PC-3 (cell line): ENCODE data around the gene SCIN. TPM values are rescaled to one million over a fixed set of nuclear protein-coding genes. Genes with fewer than 3 reads are reported as not detected.
A peak's percentile ranks its signal among the peaks of the same experiment; 100 is the strongest.
"Not testable (repeated sequence)": the region's sequence is repeated elsewhere in the genome, so short reads cannot be mapped to it uniquely, and the experiment has no call there.

ENCODE experiments used
- ATAC-seq: fragments of 200-7000 bp; cut with Tn5 transposase; 2 replicates; pipeline ENCODE4 v1.9.1; 2020; ENCODE audit warnings: mild to moderate bottlenecking, moderate library complexity
- Bru-seq: library from RNA; stranded (reverse); fragments of 400-500 nt; gene quantifications from one replicate; lab custom pipeline; 2021; lab: Mats Ljungman, UMichigan
- BruChase-seq, 2 experiments: library from RNA; stranded (reverse); fragments of 400-500 nt; gene quantifications; one replicate each; lab custom pipeline; 2021; lab: Mats Ljungman, UMichigan
- BruUV-seq: library from RNA; stranded (reverse); fragments of 400-500 nt; replicated peaks from 2 replicates; lab custom pipeline; 2021; lab: Mats Ljungman, UMichigan
- CTCF ChIA-PET: fragments of 300-600 bp; sonication (Branson Sonifier 250); formaldehyde crosslinking; loops from one replicate; lab custom pipeline; 2022; ENCODE audit warnings: antibody characterized with exemption; lab: Charles Lee
- POLR2A ChIA-PET: fragments of 300-600 bp; sonication (Branson Sonifier 250); formaldehyde crosslinking; loops from one replicate; lab custom pipeline; 2022; ENCODE audit warnings: antibody characterized with exemption; ENCODE audit not compliant: unreplicated experiment; lab: Charles Lee
- DNase-seq: peaks from one replicate; pipeline ENCODE4 v3.0.0-alpha.2; 2015
- H2AFZ ChIP-seq: fragments of 300-600 bp; sonication (generic); 2 replicates; pipeline ENCODE4 v1.6.0; 2016; ENCODE audit warnings: antibody characterized with exemption, low read length
- H3F3A ChIP-seq: fragments of 300-600 bp; sonication (generic); one replicate; pipeline ENCODE4 v1.6.0; 2017; ENCODE audit warnings: antibody characterized with exemption, low read length, control low read depth, mild to moderate bottlenecking; ENCODE audit not compliant: unreplicated experiment
- H3K27ac ChIP-seq: fragments of 300-600 bp; sonication (generic); 2 replicates; pipeline ENCODE4 v1.5.1; 2016; ENCODE audit warnings: mild to moderate bottlenecking, low read length
- H3K27me3 ChIP-seq: fragments of 300-600 bp; sonication (generic); 2 replicates; pipeline ENCODE4 v1.6.1; 2016; ENCODE audit warnings: low read length, mixed read lengths
- H3K36me3 ChIP-seq: fragments of 300-600 bp; sonication (generic); 2 replicates; pipeline ENCODE4 v1.6.1; 2016; ENCODE audit warnings: low read depth, mixed run types, low read length, mixed read lengths
- H3K4me1 ChIP-seq: fragments of 300-600 bp; sonication (generic); 2 replicates; pipeline ENCODE4 v1.5.1; 2016; ENCODE audit warnings: low read length; ENCODE audit not compliant: insufficient read depth
- H3K4me2 ChIP-seq: fragments of 300-600 bp; sonication (generic); 2 replicates; pipeline ENCODE4 v1.6.0; 2016; ENCODE audit warnings: low read length
- H3K4me3 ChIP-seq: fragments of 300-600 bp; sonication (generic); 2 replicates; pipeline ENCODE4 v1.5.1; 2016; ENCODE audit warnings: mild to moderate bottlenecking, low read length, mixed read lengths
- H3K79me2 ChIP-seq: fragments of 300-600 bp; sonication (generic); 2 replicates; pipeline ENCODE4 v1.6.1; 2017; ENCODE audit warnings: low read length, mixed read lengths
- H3K9ac ChIP-seq: fragments of 300-600 bp; sonication (generic); 2 replicates; pipeline ENCODE4 v1.6.0; 2016; ENCODE audit warnings: mild to moderate bottlenecking, low read length
- H3K9me2 ChIP-seq: fragments of 300-600 bp; sonication (generic); replicated peaks from 2 replicates; pipeline ENCODE4 v1.6.1; 2016; ENCODE audit warnings: mixed run types, low read length, mixed read lengths
- H3K9me3 ChIP-seq: fragments of 300-600 bp; sonication (generic); 2 replicates; pipeline ENCODE4 v1.6.1; 2016; ENCODE audit warnings: low read length, mixed read lengths
- H4K20me1 ChIP-seq: fragments of 300-600 bp; sonication (generic); 2 replicates; pipeline ENCODE4 v1.6.1; 2016; ENCODE audit warnings: low read length, mixed read lengths
- EZH2 ChIP-seq: fragments of 300-600 bp; sonication (generic); IDR thresholded peaks from one replicate; pipeline ENCODE4 v1.6.1; 2017; ENCODE audit warnings: antibody characterized with exemption, mild to moderate bottlenecking, low read length; ENCODE audit not compliant: unreplicated experiment
- EZH2phosphoT487 ChIP-seq: fragments of 300-600 bp; sonication (generic); IDR thresholded peaks from 2 replicates; pipeline ENCODE4 v1.6.1; 2018; ENCODE audit warnings: mild to moderate bottlenecking, antibody characterized with exemption, low read length, borderline replicate concordance
- intact Hi-C: fragments of 100-400 bp; cut with micrococcal nuclease; formaldehyde crosslinking; loops from 2 replicates; pipeline ENCODE4 v1.9.0; 2023
- long read RNA-seq: library from polyadenylated mRNA; unstranded; transcript quantifications from one replicate; pipeline ENCODE4 v2.0.0, GENCODE V29; 2021; ENCODE audit not compliant: unreplicated experiment
- total RNA-seq: library from RNA; depleted of rRNA; stranded (reverse); fragments of >200 nt; gene quantifications from 2 replicates; pipeline ENCODE4 v1.2.3, GENCODE V29; 2014; rRNA removed
- TF ChIP-seq, protein P1 (sequence below): fragments of 300-600 bp; sonication (generic); conservative IDR thresholded peaks from 2 replicates; pipeline ENCODE4 v1.5.1; 2017; ENCODE audit warnings: antibody characterized with exemption, low read depth, mild to moderate bottlenecking, low read length

Gene SCIN
- 0.91 and 1.6 TPM in 2 replicates for total RNA-seq
- Bru-seq, nascent RNA: percentile 44 among the genes with signal in this experiment
- BruChase-seq, experiment 1, labeled RNA remaining after a 6-hour chase: percentile 35 among the genes with signal in this experiment
- percentile 45 among the genes with signal in this experiment for BruChase-seq, experiment 2, labeled RNA remaining after a 2-hour chase
- long read RNA-seq, full-length matches to known transcripts: 34 of 46 reads
- long read RNA-seq, partial matches to known transcripts: 3 of 46 reads
- long read RNA-seq, other reads (novel, unspliced or antisense): 9 of 46 reads

DNA sequence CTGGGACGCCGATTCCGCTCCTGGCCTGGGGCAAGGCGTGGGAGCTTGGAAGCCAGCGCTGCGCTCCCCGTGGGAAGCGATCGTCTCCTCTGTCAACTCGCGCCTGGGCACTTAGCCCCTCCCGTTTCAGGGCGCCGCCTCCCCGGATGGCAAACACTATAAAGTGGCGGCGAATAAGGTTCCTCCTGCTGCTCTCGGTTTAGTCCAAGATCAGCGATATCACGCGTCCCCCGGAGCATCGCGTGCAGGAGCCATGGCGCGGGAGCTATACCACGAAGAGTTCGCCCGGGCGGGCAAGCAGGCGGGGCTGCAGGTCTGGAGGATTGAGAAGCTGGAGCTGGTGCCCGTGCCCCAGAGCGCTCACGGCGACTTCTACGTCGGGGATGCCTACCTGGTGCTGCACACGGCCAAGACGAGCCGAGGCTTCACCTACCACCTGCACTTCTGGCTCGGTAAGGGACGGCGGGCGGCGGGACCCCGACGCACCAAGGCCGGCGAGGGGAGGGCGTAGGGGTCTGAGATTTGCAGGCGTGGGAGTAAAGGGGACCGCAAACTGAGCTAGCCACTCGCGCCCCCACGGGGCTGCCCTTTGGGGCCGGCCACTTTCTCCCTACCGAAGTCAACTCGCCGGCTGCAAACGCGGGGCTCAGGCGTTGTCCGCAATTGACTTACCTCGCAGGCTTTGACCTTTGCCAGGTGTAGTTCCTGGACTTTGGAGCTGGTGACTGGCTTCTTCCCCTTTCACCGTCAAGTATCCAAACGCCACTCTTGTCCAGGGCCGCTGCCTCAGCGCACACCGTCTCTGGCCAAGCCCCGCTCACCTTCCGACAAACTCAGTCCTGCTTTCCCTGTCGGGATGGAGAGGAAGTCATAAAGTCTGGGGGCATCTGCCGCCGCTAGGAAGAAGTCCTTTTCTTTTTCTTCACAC lies at the start of gene SCIN:
Gene SCIN, plus strand, starts transcription at position 187 of the 928 bp plus-strand sequence. Its CDS starts 67 bp downstream, at position 254.
- Histone ChIP-seq H3K36me3 (no peaks in the 10 kb centered on the region), H3K27ac (peak within 1 kb of the TSS; percentile 44), H3K9ac (peak within 1 kb of the TSS; percentile 32), H3K9me2 (no peaks in the 10 kb centered on the region), H3K4me1 (peaks cover 37% of the 10 kb centered on the region), H2AFZ (peak within 1 kb of the TSS; percentile 94), H3K79me2 (no peaks in the 10 kb centered on the region), H3K4me3 (peak within 1 kb of the TSS; percentile 71), H3K27me3 (no peaks in the 10 kb centered on the region), H3K9me3 (no peaks in the 10 kb centered on the region), H3K4me2 (peak within 1 kb of the TSS; percentile 88), H3F3A (no peaks in the 10 kb centered on the region), H4K20me1 (no peaks in the 10 kb centered on the region)
- ATAC-seq (peak; percentile 65), DNase-seq (peak; percentile 47)
- TF ChIP-seq, protein P1, sequence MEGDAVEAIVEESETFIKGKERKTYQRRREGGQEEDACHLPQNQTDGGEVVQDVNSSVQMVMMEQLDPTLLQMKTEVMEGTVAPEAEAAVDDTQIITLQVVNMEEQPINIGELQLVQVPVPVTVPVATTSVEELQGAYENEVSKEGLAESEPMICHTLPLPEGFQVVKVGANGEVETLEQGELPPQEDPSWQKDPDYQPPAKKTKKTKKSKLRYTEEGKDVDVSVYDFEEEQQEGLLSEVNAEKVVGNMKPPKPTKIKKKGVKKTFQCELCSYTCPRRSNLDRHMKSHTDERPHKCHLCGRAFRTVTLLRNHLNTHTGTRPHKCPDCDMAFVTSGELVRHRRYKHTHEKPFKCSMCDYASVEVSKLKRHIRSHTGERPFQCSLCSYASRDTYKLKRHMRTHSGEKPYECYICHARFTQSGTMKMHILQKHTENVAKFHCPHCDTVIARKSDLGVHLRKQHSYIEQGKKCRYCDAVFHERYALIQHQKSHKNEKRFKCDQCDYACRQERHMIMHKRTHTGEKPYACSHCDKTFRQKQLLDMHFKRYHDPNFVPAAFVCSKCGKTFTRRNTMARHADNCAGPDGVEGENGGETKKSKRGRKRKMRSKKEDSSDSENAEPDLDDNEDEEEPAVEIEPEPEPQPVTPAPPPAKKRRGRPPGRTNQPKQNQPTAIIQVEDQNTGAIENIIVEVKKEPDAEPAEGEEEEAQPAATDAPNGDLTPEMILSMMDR: no peak
- no peak for TF ChIP-seq EZH2
- TF ChIP-seq EZH2phosphoT487: no peak
- POLR2A ChIA-PET: no interaction called here
- CTCF ChIA-PET: no interaction called here
- TSS peak; percentile 34 for BruUV-seq
- intact Hi-C loops: loop anchor here (1.0 to 2.0 kb wide), 2 partner anchors 46 to 49 kb away; no protein-coding TSS in a partner anchor

DNA sequence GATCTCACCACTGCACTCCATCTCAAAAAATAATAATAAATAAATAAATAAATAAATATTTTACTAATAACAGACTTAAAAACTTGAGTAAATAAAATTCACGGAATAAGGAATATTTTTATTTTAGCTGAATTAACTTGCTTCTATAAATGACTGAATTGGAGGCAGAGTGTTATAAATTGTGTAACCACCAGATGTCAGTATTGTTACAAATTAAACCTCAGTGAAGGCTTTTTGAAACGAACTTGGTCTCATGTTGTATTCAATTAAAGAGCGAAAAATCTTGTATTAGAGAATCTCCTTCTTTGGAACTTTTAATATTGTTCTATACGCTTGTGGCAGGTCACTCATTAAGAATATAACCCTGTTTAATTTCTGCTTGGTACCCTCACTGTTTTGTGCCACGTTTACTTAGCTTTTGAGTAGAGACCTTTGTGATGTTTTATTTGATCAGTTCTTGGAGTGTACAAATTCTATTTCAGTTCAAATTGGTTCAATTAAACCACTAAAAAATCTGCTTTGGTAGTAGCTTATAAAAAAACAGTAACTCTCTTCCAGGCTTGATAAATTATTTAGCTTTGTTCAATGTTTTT lies 45.6 kb upstream of the SCIN start:
- no peak overlapping the region for H3K9ac ChIP-seq
- DNase-seq (peak; percentile 80), ATAC-seq (peak; percentile 51; the same call in 1 of the 2 replicates)
- intact Hi-C loops: loop anchor here (1.0 to 5.0 kb wide), 4 partner anchors 46 to 737 kb away; partner anchors contain the start of gene SCIN
- no peaks in the 10 kb centered on the region for H3K36me3 ChIP-seq
- POLR2A ChIA-PET: no interaction called here
- no peak overlapping the region for H3K4me3 ChIP-seq
- no peaks in the 10 kb centered on the region for H3K27me3 ChIP-seq
- no peak overlapping the region for H3K27ac ChIP-seq
- H3K9me2 ChIP-seq: no peaks in the 10 kb centered on the region
- no peaks in the 10 kb centered on the region for H3K9me3 ChIP-seq
- CTCF ChIA-PET: interaction anchor here (0.6 to 1.4 kb wide), 7 partner anchors 40 to 741 kb away, joined by 3 to 9 read pairs (median 4); no protein-coding TSS in a partner anchor
- no peaks in the 10 kb centered on the region for H3K4me1 ChIP-seq
- H4K20me1 ChIP-seq: no peaks in the 10 kb centered on the region
- no peaks in the 10 kb centered on the region for H3F3A ChIP-seq
- H3K4me2 ChIP-seq: peak overlapping the region; percentile 35
- TF ChIP-seq EZH2phosphoT487: no peak
- TF ChIP-seq, protein P1: peak; percentile 64
- TF ChIP-seq EZH2: no peak
- no peaks in the 10 kb centered on the region for H3K79me2 ChIP-seq
- BruUV-seq: no TSS peak
- peak overlapping the region; percentile 66 for H2AFZ ChIP-seq

DNA sequence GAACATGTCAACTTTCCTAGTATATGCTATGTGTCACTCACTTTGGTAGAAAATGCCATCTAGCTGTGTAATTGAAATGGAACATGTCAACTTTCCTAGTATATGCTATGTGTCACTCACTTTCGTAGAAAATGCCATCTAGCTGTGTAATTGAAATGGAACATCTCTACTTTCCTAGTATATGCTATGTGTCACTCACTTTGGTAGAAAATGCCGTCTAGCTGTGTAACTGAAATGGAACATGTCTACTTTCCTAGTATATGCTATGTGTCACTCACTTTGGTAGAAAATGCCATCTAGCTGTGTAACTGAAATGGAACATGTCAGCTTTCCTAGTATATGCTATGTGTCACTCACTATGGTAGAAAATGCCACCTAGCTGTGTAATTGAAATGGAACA lies 43.8 kb upstream of the SCIN start:
- H3K27me3 ChIP-seq, H3K79me2 ChIP-seq, POLR2A ChIA-PET, BruUV-seq, H3K4me3 ChIP-seq, H3K9ac ChIP-seq, H3K4me1 ChIP-seq, H3K36me3 ChIP-seq, H3K9me3 ChIP-seq, H2AFZ ChIP-seq, ATAC-seq, H3K27ac ChIP-seq, H3K4me2 ChIP-seq, H3K9me2 ChIP-seq, H3F3A ChIP-seq, intact Hi-C loops, DNase-seq, H4K20me1 ChIP-seq: not testable (repeated sequence)
- CTCF ChIA-PET: interaction anchor here (0.7 kb wide), 1 partner anchor 687 kb away, joined by 5 read pairs; no protein-coding TSS in a partner anchor

DNA sequence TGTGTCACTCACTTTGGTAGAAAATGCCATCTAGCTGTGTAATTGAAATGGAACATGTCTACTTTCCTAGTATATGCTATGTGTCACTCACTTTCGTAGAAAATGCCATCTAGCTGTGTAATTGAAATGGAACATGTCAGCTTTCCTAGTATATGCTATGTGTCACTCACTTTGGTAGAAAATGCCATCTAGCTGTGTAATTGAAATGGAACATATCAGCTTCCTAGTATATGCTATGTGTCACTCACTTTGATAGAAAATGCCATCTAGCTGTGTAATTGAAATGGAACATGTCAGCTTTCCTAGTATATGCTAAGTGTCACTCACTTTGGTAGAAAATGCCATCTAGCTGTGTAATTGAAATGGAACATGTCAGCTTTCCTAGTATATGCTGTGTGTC lies 42.9 kb upstream of the SCIN start:
- intact Hi-C loops, H3K79me2 ChIP-seq, ATAC-seq, H3K9ac ChIP-seq, BruUV-seq, H3K4me2 ChIP-seq, H2AFZ ChIP-seq, H3K4me3 ChIP-seq, H3K27ac ChIP-seq, H3K9me2 ChIP-seq, CTCF ChIA-PET, H3F3A ChIP-seq, H3K9me3 ChIP-seq, H3K27me3 ChIP-seq, H3K36me3 ChIP-seq, H4K20me1 ChIP-seq, DNase-seq, POLR2A ChIA-PET, H3K4me1 ChIP-seq: not testable (repeated sequence)
